ENCODE data around the gene SELENOP. TPM values are rescaled to one million over a fixed set of nuclear protein-coding genes. Genes with fewer than 3 reads are reported as not detected.

Gene SELENOP
- total and polyA plus RNA-seq, 9 of the 15 experiments (the other 6 are each of a cell fraction or from before 2014, with no cell fraction given) = 3.2 to 6.3 (median 4.5) TPM

DNA sequence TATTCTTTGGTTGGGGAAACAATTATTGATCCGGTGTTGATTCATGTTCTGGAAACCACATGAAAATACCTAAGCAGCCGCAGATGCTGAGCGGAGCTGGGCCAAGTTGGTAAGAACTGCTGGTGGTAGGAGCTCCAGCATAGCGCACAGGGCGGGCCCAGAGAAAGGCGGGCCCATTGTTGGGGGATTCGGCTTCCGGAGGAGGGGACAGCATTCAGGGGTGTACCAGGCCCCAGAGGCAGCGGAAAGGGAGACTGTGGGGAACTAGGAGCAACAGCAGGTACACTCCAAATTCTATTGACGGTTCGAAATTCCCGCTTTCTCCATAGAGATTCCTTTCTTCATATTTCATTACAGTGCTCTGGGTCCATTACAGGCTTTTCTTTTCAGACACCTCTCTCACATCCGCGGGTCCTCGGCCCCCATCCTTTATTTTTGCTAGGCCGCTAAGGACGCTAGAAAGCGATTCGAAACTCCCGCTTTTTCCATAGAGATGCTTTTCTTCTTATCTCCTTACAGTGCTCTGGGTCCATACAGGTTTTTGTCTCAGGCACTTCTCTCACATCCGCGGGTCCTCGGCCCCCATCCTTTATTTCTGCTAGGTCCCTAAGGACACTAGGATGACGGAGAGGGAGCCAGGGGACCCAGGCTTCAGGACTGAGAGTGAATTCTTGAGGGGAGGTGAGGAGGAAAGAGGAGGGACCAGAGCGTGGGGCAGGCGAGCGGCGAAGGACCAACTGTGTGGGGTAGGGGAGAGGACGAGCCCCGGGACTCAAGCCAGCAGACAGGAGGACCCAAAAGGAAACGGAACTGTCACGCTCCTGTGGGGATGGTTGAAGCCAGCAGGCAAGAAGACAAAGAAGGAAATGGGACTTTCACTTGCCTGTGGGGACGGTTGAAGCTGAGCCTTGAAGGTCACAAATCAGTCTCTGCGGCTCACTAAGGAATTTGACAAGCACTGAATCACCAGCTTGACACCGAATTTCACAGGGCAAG lies 54.8 kb downstream of the SELENOP start, which contains the start of gene CCDC152 (continued):
- TF ChIP-seq KDM4B (IDR thresholded peaks at IDR 0.05; ENCODE audit: borderline replicate concordance in 2 of 2, low read depth in 1 of 2) (no peak), PHF20 (IDR thresholded peaks at IDR 0.05; ENCODE audit: partially characterized antibody) (peak; percentile 76), ZNF766 (CRISPR knock-in tag; conservative IDR thresholded peaks at IDR 0.05) (0 out of 2 replicates have a peak, but pooled peaks have one; percentile 21), NCOA1 (IDR thresholded peaks at IDR 0.05; ENCODE audit: low read depth) (peak; percentile 79; the same call in 1 of the 2 replicates), EHMT2 (IDR thresholded peaks at IDR 0.05) (peak; percentile 50; the same call in 1 of the 2 replicates)
- TF ChIP-seq, protein P1, sequence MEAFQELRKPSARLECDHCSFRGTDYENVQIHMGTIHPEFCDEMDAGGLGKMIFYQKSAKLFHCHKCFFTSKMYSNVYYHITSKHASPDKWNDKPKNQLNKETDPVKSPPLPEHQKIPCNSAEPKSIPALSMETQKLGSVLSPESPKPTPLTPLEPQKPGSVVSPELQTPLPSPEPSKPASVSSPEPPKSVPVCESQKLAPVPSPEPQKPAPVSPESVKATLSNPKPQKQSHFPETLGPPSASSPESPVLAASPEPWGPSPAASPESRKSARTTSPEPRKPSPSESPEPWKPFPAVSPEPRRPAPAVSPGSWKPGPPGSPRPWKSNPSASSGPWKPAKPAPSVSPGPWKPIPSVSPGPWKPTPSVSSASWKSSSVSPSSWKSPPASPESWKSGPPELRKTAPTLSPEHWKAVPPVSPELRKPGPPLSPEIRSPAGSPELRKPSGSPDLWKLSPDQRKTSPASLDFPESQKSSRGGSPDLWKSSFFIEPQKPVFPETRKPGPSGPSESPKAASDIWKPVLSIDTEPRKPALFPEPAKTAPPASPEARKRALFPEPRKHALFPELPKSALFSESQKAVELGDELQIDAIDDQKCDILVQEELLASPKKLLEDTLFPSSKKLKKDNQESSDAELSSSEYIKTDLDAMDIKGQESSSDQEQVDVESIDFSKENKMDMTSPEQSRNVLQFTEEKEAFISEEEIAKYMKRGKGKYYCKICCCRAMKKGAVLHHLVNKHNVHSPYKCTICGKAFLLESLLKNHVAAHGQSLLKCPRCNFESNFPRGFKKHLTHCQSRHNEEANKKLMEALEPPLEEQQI (IDR thresholded peaks at IDR 0.05) = peak; percentile 41; the same call in 1 of the 2 replicates
- TF ChIP-seq, protein P2, sequence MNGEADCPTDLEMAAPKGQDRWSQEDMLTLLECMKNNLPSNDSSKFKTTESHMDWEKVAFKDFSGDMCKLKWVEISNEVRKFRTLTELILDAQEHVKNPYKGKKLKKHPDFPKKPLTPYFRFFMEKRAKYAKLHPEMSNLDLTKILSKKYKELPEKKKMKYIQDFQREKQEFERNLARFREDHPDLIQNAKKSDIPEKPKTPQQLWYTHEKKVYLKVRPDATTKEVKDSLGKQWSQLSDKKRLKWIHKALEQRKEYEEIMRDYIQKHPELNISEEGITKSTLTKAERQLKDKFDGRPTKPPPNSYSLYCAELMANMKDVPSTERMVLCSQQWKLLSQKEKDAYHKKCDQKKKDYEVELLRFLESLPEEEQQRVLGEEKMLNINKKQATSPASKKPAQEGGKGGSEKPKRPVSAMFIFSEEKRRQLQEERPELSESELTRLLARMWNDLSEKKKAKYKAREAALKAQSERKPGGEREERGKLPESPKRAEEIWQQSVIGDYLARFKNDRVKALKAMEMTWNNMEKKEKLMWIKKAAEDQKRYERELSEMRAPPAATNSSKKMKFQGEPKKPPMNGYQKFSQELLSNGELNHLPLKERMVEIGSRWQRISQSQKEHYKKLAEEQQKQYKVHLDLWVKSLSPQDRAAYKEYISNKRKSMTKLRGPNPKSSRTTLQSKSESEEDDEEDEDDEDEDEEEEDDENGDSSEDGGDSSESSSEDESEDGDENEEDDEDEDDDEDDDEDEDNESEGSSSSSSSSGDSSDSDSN (IDR thresholded peaks at IDR 0.05; ENCODE audit: borderline replicate concordance in 1 of 2, low read depth in 2 of 2, low read length in 2 of 2) = no peak
- TF ChIP-seq, protein P3, sequence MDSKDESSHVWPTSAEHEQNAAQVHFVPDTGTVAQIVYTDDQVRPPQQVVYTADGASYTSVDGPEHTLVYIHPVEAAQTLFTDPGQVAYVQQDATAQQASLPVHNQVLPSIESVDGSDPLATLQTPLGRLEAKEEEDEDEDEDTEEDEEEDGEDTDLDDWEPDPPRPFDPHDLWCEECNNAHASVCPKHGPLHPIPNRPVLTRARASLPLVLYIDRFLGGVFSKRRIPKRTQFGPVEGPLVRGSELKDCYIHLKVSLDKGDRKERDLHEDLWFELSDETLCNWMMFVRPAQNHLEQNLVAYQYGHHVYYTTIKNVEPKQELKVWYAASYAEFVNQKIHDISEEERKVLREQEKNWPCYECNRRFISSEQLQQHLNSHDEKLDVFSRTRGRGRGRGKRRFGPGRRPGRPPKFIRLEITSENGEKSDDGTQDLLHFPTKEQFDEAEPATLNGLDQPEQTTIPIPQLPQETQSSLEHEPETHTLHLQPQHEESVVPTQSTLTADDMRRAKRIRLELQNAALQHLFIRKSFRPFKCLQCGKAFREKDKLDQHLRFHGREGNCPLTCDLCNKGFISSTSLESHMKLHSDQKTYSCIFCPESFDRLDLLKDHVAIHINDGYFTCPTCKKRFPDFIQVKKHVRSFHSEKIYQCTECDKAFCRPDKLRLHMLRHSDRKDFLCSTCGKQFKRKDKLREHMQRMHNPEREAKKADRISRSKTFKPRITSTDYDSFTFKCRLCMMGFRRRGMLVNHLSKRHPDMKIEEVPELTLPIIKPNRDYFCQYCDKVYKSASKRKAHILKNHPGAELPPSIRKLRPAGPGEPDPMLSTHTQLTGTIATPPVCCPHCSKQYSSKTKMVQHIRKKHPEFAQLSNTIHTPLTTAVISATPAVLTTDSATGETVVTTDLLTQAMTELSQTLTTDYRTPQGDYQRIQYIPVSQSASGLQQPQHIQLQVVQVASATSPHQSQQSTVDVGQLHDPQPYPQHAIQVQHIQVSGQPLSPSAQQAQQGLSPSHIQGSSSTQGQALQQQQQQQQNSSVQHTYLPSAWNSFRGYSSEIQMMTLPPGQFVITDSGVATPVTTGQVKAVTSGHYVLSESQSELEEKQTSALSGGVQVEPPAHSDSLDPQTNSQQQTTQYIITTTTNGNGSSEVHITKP (IDR thresholded peaks at IDR 0.05; ENCODE audit: partially characterized antibody) = peak; percentile 45

All from K562 (cell line).